22Rv1 (cell line): ENCODE results near the gene TRIO.

Experiments
- H3K27ac ChIP-seq: fragments of 450-650 bp; 2 replicates; pipeline ENCODE4 v1.5.1; 2017
- ZFX ChIP-seq: fragments of 450-650 bp; IDR thresholded peaks from 2 replicates; pipeline ENCODE4 v1.6.1; 2017; ENCODE audit warnings: antibody characterized with exemption, borderline replicate concordance
- TF ChIP-seq, protein P1 (sequence below): fragments of 450-650 bp; IDR thresholded peaks from 2 replicates; pipeline ENCODE4 v1.5.1; 2017; ENCODE audit warnings: mild to moderate bottlenecking

The TRIO gene

DNA sequence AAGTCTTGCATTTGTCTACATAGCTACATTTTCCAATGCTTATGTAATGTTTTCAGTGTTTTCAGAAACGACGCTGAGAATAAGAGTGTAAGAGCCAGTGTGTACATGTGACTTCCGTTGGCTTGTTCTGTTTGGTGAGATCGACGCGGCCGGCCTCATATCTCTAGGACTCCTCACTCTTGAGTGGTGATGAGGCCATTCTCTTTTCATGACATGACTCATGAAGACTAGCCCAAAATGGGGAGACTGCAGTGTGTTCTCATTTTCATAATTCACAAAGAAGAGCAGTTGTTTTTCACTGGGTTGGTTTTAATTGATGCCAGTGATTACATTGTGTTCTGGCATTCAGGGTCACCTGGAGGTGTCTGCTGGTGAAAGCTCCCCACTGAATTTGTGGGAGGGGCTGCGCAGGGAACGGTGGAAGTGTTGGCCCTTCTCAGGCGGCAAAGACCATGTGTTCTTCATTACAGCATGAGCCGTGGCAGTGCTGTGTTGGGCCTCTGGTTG is 306.9 kb downstream of the TRIO start:
- H3K27ac ChIP-seq, result no peak overlapping the region

DNA sequence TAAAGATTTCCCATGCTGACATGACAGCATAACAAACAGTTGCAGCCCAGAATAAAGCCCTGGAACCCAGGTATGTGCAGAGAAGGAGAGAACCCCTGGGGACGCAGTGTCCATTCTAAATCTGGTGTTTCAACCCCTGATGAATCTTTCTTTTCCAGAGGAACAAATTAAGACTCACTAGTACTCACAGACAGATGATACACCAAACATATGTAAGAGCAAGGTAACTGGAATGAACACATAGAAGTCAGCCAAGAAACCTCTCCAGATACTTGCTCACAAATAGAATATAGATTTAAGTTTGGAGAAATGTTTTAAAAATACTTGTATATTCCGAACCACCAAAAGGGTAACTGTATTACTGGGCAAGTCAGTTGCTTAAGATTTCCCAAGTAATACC is 307.6 kb downstream of the TRIO start:
- no peak for TF ChIP-seq ZFX
- TF ChIP-seq, protein P1, sequence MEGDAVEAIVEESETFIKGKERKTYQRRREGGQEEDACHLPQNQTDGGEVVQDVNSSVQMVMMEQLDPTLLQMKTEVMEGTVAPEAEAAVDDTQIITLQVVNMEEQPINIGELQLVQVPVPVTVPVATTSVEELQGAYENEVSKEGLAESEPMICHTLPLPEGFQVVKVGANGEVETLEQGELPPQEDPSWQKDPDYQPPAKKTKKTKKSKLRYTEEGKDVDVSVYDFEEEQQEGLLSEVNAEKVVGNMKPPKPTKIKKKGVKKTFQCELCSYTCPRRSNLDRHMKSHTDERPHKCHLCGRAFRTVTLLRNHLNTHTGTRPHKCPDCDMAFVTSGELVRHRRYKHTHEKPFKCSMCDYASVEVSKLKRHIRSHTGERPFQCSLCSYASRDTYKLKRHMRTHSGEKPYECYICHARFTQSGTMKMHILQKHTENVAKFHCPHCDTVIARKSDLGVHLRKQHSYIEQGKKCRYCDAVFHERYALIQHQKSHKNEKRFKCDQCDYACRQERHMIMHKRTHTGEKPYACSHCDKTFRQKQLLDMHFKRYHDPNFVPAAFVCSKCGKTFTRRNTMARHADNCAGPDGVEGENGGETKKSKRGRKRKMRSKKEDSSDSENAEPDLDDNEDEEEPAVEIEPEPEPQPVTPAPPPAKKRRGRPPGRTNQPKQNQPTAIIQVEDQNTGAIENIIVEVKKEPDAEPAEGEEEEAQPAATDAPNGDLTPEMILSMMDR, result no peak
- no peak overlapping the region for H3K27ac ChIP-seq

More for the DNA sequence above, 306.9 kb downstream of the TRIO start:
- TF ChIP-seq ZFX, result no peak
- TF ChIP-seq, protein P1, result no peak

- no peak for TF ChIP-seq ZFX
- TF ChIP-seq, protein P1, result no peak
- H3K27ac ChIP-seq, result no peak overlapping the region
Observed at GRCh38 chr5:14451871-14452270, 308.7 kb downstream of the TRIO start.

DNA sequence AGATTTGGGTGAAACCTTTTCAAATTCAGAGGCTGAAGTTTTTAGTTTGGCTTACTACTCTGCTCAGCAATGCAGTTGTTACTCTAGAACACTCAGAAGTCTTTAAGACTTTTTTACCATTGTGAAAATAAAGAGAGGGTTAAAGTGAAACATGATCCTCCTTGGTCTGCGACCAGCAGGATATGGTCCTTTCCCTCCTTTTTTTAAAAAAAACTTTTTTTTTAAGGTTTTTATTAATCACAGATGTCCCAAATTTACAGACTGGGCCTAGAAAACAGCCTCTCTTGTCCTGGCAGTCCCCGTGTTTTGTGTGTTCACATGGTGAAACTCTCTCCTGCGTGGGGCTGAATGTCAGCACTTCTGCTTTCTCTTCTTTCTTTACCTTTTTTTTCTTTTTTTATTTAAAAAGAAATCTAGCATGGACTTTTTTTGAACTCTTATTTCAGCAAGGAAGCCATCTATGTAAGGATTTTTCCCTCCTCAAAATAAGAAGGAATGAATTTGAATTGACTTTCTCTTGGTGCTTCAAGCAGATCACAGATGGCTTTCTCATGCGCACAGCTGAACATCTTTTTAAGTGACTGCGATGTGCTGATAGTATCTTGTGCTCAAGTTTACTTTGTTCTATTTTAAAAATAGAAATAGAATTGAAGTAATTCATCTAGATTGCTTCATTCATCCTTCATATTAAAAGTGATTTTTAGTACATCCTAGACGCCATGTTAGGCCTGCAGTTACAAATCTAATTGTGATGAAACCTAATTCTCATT is 309.7 kb downstream of the TRIO start:
- no peak for TF ChIP-seq ZFX
- TF ChIP-seq, protein P1, result no peak

GRCh38 chr5:14453481-14453880 is 310.3 kb downstream of the TRIO start:
- TF ChIP-seq ZFX, result no peak
- TF ChIP-seq, protein P1, result no peak
- no peak overlapping the region for H3K27ac ChIP-seq

More for the DNA sequence above, 309.7 kb downstream of the TRIO start:
- H3K27ac ChIP-seq, result no peak overlapping the region

DNA sequence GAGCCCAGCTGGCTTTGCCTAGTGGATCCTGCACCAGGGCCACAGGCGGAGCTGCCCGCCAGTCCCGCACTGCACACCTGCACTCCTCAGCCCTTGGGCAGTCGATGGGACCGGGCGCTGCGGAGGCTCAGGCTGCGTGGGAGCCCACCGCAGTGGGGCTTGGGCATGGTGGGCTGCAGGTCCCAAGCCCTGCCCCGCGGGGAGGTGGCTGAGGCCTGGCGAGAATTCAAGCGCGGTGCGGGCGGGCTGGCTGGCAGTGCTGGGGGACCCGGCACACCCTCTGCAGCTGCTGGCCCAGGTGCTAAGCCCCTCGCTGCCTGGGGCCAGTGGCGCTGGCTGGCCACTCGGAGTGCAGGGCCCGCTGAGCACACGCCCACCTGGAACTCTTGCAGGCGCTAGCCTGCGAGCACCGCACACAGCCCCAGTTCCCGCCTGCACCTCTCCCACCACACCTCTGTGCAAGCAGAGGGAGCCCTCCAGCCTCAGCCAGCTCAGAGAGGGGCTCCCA is 312.7 kb downstream of the TRIO start:
- TF ChIP-seq, protein P1, result no peak
- TF ChIP-seq ZFX, result no peak
- no peak overlapping the region for H3K27ac ChIP-seq

GRCh38 chr5:14457476-14457875 is 314.3 kb downstream of the TRIO start:
- no peak overlapping the region for H3K27ac ChIP-seq
- TF ChIP-seq, protein P1, result no peak
- no peak for TF ChIP-seq ZFX
